GM18907 (cell line): ENCODE data around the gene BMPER.
"Not testable (repeated sequence)": the region's sequence is repeated elsewhere in the genome, so short reads cannot be mapped to it uniquely, and the experiment has no call there.

ENCODE experiments used
- ATAC-seq: cut with Tn5 transposase; IDR thresholded peaks from one replicate; pipeline ENCODE4 v1.9.1; 2021; ENCODE audit warnings: mild to moderate bottlenecking, moderate library complexity; ENCODE audit not compliant: unreplicated experiment

BMPER gene

DNA sequence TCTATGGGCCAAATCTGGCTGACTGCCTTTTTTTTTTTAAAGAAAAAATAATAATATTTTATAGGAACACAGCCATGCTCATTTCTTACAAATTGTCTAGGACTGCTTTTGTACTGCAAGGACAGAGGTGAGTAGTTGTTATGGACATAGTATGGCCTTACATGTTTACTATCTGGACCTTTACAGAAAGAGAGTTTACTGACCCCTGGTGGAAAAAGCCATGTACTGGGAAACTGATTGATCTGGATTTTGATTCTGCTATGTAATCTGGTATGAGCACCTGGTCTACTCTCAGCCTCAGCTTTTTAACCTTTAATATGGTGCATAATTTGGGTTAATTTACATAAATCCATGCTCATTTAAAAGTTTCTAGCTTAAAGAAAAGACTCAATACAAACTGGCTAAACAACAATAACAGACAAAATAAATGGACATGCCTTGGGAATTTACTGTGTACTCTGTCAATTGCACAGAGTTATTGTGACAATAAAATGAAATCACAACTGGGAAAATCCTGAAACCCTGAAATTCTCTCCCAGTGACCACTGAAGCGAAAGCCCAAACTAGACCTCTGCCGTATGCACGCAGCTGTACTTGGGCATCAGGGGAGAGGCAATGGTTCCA is 260.7 kb downstream of the BMPER start:
- ATAC-seq = peak; percentile 62

DNA sequence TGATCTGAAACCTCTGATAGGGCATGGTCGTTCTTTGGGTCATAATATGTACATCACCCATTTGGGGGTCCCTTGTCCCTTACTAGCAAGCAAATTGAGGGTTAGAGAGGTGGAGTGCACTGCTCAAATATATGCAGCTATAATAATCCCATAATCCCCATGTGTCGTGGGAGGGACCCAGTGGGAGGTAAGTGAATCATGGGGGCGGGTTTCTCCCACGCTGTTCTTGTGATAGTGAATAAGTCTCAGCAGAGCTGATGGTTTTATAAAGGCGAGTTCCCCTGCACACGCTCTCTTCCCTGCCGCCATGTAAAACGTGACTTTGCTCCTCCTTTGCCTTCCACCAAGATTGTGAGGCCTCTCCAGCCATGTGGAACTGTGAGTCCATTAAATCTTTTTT is 262.7 kb downstream of the BMPER start:
- no peak for ATAC-seq

GRCh38 chr7:34174688-34175616 is 269.6 kb downstream of the BMPER start:
- ATAC-seq = not testable (repeated sequence)

- no peak for ATAC-seq
Observed at GRCh38 chr7:34175837-34176236, 270.5 kb downstream of the BMPER start.

- ATAC-seq = no peak
Observed at GRCh38 chr7:34177476-34177875, 272.1 kb downstream of the BMPER start.

- no peak for ATAC-seq
Observed at GRCh38 chr7:34181271-34181958, 276.1 kb downstream of the BMPER start.

GRCh38 chr7:34184466-34184865 is 279.1 kb downstream of the BMPER start:
- no peak for ATAC-seq

DNA sequence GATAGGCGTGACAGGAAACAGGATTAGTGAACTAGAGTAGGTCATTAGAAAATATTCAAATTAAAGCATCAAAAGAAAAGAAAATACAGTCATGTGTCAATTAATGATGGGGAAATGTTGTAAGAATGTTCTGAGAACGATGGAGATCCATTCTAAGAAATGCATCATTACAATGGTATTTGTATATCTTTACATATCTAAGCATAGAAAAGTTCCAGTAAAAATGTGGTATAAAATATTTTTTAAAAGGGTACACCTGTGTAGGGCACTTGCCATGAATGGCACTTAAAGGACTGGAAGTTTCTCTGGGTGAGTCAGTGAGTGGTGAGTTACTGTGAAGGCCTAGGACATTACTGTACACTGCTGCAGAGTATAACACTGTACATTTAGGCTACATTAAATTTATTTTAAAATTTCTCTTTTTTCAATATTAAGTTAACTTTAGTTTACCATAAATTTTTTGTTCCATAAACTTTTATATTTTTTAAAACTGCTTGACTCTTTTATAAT is 282.5 kb downstream of the BMPER start:
- no peak for ATAC-seq

- no peak for ATAC-seq
Observed at GRCh38 chr7:34189031-34189430, 283.7 kb downstream of the BMPER start.

DNA sequence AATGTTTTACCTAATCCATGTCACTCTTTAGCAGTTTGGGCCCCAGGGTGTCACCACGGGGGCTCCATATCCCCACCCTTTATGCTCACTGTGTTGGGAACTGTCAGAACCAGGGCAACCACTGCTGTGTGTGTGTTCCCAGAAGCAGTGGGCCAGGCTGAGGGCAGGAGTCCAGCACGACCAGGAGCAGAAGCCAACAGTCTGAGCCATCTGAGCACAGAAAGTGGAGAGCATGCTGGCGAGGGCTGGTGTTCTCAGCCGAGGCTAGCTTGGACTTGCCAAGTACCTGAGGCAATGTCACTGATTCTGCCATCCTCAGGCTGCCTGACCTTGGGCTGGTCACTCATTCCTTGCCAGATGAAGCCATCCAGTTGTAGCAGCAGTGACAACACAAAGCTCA is 285.0 kb downstream of the BMPER start:
- no peak for ATAC-seq

DNA sequence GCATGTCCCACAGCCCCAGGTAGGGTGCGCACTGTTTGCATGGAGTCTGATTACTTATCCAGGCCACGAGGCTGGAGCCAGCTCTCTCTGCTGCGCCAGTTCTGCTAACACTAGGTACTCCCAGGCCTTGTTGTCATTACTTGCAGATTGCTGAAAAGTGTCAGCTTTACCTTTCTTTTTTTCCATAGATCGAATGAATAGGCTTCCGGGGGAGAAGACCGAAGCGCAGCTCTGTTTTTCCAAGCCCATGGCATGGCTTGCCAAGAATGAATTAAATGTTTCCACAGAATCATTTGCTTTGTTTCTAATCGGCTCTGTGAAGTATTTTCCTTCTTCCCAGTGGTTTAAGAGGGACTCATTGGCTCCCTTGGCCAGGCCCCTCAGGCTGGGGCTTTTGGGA is 285.8 kb downstream of the BMPER start:
- ATAC-seq = no peak

- no peak for ATAC-seq
Observed at GRCh38 chr7:34191771-34192479, 286.6 kb downstream of the BMPER start.

GRCh38 chr7:34192906-34193305 is 287.6 kb downstream of the BMPER start:
- no peak for ATAC-seq

DNA sequence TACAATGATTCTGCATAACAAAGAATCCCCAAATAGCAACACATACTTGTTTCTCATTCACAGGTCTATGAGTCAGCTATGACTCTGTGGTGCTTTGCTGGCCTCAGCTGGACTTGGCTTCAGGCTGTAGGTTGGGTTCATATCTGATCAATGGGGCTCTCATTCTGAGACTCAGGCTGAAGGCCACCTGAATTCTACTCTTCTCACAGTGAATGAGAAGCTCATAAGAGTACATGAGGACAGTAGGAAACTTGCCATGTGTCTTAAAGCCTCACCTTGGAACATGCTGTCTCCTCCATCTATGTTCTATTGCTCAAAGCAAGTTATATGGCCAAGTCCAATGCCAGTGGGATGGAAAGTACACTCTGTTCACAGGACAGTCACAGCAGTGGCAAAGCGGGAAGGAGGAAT is 292.9 kb downstream of the BMPER start:
- no peak for ATAC-seq
